SK-N-SH treated with all-trans-retinoic acid at 6 μM for 48 hours (cell line): ENCODE data around the gene RIPOR2.
A peak's percentile ranks its signal among the peaks of the same experiment; 100 is the strongest.

Experiments used
- ATAC-seq: fragments of 200-7000 bp; cut with Tn5 transposase; 3 replicates; pipeline ENCODE4 v1.9.1; 2020; ENCODE audit warnings: mild to moderate bottlenecking, moderate library complexity
- BACH2 ChIP-seq: fragments of 250-450 bp; sonication (Bioruptor Pico); IDR thresholded peaks from 2 replicates; pipeline ENCODE4 v1.9.0; 2021; ENCODE audit warnings: mild to moderate bottlenecking, borderline replicate concordance
- CSDC2 ChIP-seq: fragments of 250-450 bp; sonication (Bioruptor Pico); IDR thresholded peaks from 2 replicates; pipeline ENCODE4 v1.5.0; 2020; ENCODE audit warnings: mild to moderate bottlenecking, moderate library complexity
- ESRRG ChIP-seq: fragments of 250-450 bp; sonication (Bioruptor Pico); IDR thresholded peaks from 2 replicates; pipeline ENCODE4 v1.6.1; 2021; ENCODE audit warnings: mild to moderate bottlenecking
- GLIS3 ChIP-seq: fragments of 250-450 bp; sonication (Bioruptor Pico); IDR thresholded peaks from 2 replicates; pipeline ENCODE4 v1.5.0; 2020; ENCODE audit warnings: mild to moderate bottlenecking, moderate library complexity
- ISL1 ChIP-seq: fragments of 250-450 bp; sonication (Bioruptor Pico); IDR thresholded peaks from 2 replicates; pipeline ENCODE4 v2.1.2; 2022; ENCODE audit warnings: mild to moderate bottlenecking, moderate library complexity
- OSR1 ChIP-seq: fragments of 250-450 bp; sonication (Bioruptor Pico); IDR thresholded peaks from 2 replicates; pipeline ENCODE4 v1.8.0; 2022; ENCODE audit warnings: moderate library complexity, mild to moderate bottlenecking, inconsistent platforms
- PATZ1 ChIP-seq: fragments of 250-450 bp; sonication (Bioruptor Pico); IDR thresholded peaks from 2 replicates; pipeline ENCODE4 v1.8.0; 2020; ENCODE audit warnings: mild to moderate bottlenecking, moderate library complexity, borderline replicate concordance
- PPARA ChIP-seq: fragments of 250-450 bp; sonication (Bioruptor Pico); IDR thresholded peaks from 2 replicates; pipeline ENCODE4 v1.5.0; 2020; ENCODE audit warnings: mild to moderate bottlenecking, borderline replicate concordance
- RARB ChIP-seq: fragments of 250-450 bp; sonication (Bioruptor Pico); IDR thresholded peaks from 2 replicates; pipeline ENCODE4 v1.8.0; 2021; ENCODE audit warnings: mild to moderate bottlenecking, moderate library complexity
- SNAI2 ChIP-seq: fragments of 250-450 bp; sonication (Bioruptor Pico); IDR thresholded peaks from 2 replicates; pipeline ENCODE4 v1.5.0; 2020; ENCODE audit warnings: mild to moderate bottlenecking, moderate library complexity
- TOX ChIP-seq: fragments of 250-450 bp; sonication (Bioruptor Pico); IDR thresholded peaks from 2 replicates; pipeline ENCODE4 v1.8.0; 2021; ENCODE audit warnings: mild to moderate bottlenecking, moderate library complexity, borderline replicate concordance
- TSHZ2 ChIP-seq: fragments of 250-450 bp; sonication (Bioruptor Pico); IDR thresholded peaks from 2 replicates; pipeline ENCODE4 v1.5.0; 2020; ENCODE audit warnings: mild to moderate bottlenecking, moderate library complexity
- ZC3H10 ChIP-seq: fragments of 250-450 bp; sonication (Bioruptor Pico); IDR thresholded peaks from 2 replicates; pipeline ENCODE4 v1.5.1; 2021; ENCODE audit warnings: mild to moderate bottlenecking, moderate library complexity
- ZFP3 ChIP-seq: fragments of 250-450 bp; sonication (Bioruptor Pico); IDR thresholded peaks from 2 replicates; pipeline ENCODE4 v1.5.0; 2020; ENCODE audit warnings: mild to moderate bottlenecking, moderate library complexity
- ZFP30 ChIP-seq: fragments of 450-650 bp; formaldehyde crosslinking; IDR thresholded peaks from 2 replicates; pipeline ENCODE4 v1.5.0; 2022; ENCODE audit warnings: mild to moderate bottlenecking, moderate library complexity
- ZNF565 ChIP-seq: fragments of 450-650 bp; formaldehyde crosslinking; conservative IDR thresholded peaks from 2 replicates; pipeline ENCODE4 v1.5.0; 2020; ENCODE audit warnings: low read depth, mild to moderate bottlenecking, moderate library complexity
- ZNF70 ChIP-seq: fragments of 450-650 bp; formaldehyde crosslinking; IDR thresholded peaks from 2 replicates; pipeline ENCODE4 v1.5.0; 2020; ENCODE audit warnings: mild to moderate bottlenecking, moderate library complexity
- ZNF8 ChIP-seq: fragments of 450-650 bp; formaldehyde crosslinking; IDR thresholded peaks from 2 replicates; pipeline ENCODE4 v1.5.0; 2020; ENCODE audit warnings: mild to moderate bottlenecking, moderate library complexity
- TF ChIP-seq, protein P1 (sequence below): fragments of 250-450 bp; sonication (Bioruptor Pico); IDR thresholded peaks from 2 replicates; pipeline ENCODE4 v1.8.0; 2021; ENCODE audit warnings: low read depth, mild to moderate bottlenecking, moderate library complexity, borderline replicate concordance
- TF ChIP-seq, protein P2 (sequence below): fragments of 250-450 bp; sonication (Bioruptor Pico); IDR thresholded peaks from 2 replicates; pipeline ENCODE4 v1.5.1; 2020; ENCODE audit warnings: low read depth, mild to moderate bottlenecking, moderate library complexity
- TF ChIP-seq, protein P3 (sequence below): fragments of 250-450 bp; sonication (Bioruptor Pico); IDR thresholded peaks from 2 replicates; pipeline ENCODE4 v1.5.1; 2021; ENCODE audit warnings: mild to moderate bottlenecking, moderate library complexity

Gene RIPOR2

GRCh38 chr6:24827162-24827561 is 108.6 kb downstream of the RIPOR2 start:
- TF ChIP-seq ZFP30 (CRISPR knock-in tag) (no peak), ZNF70 (no peak), ISL1 (CRISPR knock-in tag) (no peak), GLIS3 (CRISPR knock-in tag) (no peak), RARB (CRISPR knock-in tag) (no peak), OSR1 (CRISPR knock-in tag) (no peak), ZNF8 (CRISPR knock-in tag) (no peak), PPARA (no peak), BACH2 (CRISPR knock-in tag) (no peak), SNAI2 (CRISPR knock-in tag) (no peak), TSHZ2 (CRISPR knock-in tag) (no peak), CSDC2 (CRISPR knock-in tag) (no peak)
- TF ChIP-seq, protein P1, sequence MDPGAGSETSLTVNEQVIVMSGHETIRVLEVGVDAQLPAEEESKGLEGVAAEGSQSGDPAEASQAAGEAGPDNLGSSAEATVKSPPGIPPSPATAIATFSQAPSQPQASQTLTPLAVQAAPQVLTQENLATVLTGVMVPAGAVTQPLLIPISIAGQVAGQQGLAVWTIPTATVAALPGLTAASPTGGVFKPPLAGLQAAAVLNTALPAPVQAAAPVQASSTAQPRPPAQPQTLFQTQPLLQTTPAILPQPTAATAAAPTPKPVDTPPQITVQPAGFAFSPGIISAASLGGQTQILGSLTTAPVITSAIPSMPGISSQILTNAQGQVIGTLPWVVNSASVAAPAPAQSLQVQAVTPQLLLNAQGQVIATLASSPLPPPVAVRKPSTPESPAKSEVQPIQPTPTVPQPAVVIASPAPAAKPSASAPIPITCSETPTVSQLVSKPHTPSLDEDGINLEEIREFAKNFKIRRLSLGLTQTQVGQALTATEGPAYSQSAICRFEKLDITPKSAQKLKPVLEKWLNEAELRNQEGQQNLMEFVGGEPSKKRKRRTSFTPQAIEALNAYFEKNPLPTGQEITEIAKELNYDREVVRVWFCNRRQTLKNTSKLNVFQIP (CRISPR knock-in tag): no peak
- TF ChIP-seq, protein P2, sequence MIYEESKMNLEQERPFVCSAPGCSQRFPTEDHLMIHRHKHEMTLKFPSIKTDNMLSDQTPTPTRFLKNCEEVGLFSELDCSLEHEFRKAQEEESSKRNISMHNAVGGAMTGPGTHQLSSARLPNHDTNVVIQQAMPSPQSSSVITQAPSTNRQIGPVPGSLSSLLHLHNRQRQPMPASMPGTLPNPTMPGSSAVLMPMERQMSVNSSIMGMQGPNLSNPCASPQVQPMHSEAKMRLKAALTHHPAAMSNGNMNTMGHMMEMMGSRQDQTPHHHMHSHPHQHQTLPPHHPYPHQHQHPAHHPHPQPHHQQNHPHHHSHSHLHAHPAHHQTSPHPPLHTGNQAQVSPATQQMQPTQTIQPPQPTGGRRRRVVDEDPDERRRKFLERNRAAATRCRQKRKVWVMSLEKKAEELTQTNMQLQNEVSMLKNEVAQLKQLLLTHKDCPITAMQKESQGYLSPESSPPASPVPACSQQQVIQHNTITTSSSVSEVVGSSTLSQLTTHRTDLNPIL (CRISPR knock-in tag): no peak
- TF ChIP-seq, protein P3, sequence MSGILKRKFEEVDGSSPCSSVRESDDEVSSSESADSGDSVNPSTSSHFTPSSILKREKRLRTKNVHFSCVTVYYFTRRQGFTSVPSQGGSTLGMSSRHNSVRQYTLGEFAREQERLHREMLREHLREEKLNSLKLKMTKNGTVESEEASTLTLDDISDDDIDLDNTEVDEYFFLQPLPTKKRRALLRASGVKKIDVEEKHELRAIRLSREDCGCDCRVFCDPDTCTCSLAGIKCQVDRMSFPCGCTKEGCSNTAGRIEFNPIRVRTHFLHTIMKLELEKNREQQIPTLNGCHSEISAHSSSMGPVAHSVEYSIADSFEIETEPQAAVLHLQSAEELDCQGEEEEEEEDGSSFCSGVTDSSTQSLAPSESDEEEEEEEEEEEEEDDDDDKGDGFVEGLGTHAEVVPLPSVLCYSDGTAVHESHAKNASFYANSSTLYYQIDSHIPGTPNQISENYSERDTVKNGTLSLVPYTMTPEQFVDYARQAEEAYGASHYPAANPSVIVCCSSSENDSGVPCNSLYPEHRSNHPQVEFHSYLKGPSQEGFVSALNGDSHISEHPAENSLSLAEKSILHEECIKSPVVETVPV: no peak
- TF ChIP-seq, all 23 proteins: peak for 0
- ATAC-seq: peak; percentile 86

GRCh38 chr6:24825130-24825630 is 110.6 kb downstream of the RIPOR2 start:
- no peak for TF ChIP-seq ZFP3 (CRISPR knock-in tag)
- no peak for TF ChIP-seq ZNF565 (CRISPR knock-in tag)
- no peak for TF ChIP-seq TOX (CRISPR knock-in tag)
- no peak for TF ChIP-seq ZC3H10 (CRISPR knock-in tag)
- no peak for TF ChIP-seq ISL1 (CRISPR knock-in tag)
- TF ChIP-seq, protein P1 (CRISPR knock-in tag): no peak
- TF ChIP-seq BACH2 (CRISPR knock-in tag): no peak
- TF ChIP-seq CSDC2 (CRISPR knock-in tag): no peak
- TF ChIP-seq PPARA: no peak
- no peak for TF ChIP-seq TSHZ2 (CRISPR knock-in tag)
- TF ChIP-seq ESRRG (CRISPR knock-in tag): no peak
- TF ChIP-seq ZNF8 (CRISPR knock-in tag): no peak
- TF ChIP-seq, protein P2 (CRISPR knock-in tag): no peak
- no peak for TF ChIP-seq PATZ1 (CRISPR knock-in tag)
- no peak for TF ChIP-seq ZNF70
- no peak for TF ChIP-seq RARB (CRISPR knock-in tag)
- TF ChIP-seq ZFP30 (CRISPR knock-in tag): no peak
- no peak for ATAC-seq
